GM12801 (cell line): Measurements from ENCODE around the gene FLVCR2.

Experiments used
- CTCF ChIP-seq: IDR thresholded peaks from one replicate; pipeline ENCODE4 v1.5.1; 2011; ENCODE audit warnings: control low read depth; ENCODE audit not compliant: insufficient read length; ENCODE audit errors: extremely low read depth

The FLVCR2 gene

GRCh38 chr14:75547552-75548250 lies 30.7 kb upstream of the FLVCR2 start:
- no peak for TF ChIP-seq CTCF

- no peak for TF ChIP-seq CTCF
Measured at GRCh38 chr14:75548544-75548943, 29.9 kb upstream of the FLVCR2 start.

GRCh38 chr14:75549169-75549568 lies 29.3 kb upstream of the FLVCR2 start:
- no peak for TF ChIP-seq CTCF

- no peak for TF ChIP-seq CTCF
Measured at GRCh38 chr14:75551021-75551420, 27.4 kb upstream of the FLVCR2 start.

- TF ChIP-seq CTCF, result no peak
Measured at GRCh38 chr14:75553157-75553556, 25.3 kb upstream of the FLVCR2 start.

GRCh38 chr14:75553761-75554364 lies 24.6 kb upstream of the FLVCR2 start:
- TF ChIP-seq CTCF, result no peak

- no peak for TF ChIP-seq CTCF
Measured at GRCh38 chr14:75554482-75554881, 23.9 kb upstream of the FLVCR2 start.

- no peak for TF ChIP-seq CTCF
Measured at GRCh38 chr14:75558440-75558839, 20.0 kb upstream of the FLVCR2 start.
